GM18909 (cell line): Measurements from ENCODE around the gene TMEM82.

Experiments
- ATAC-seq: cut with Tn5 transposase; IDR thresholded peaks from one replicate; pipeline ENCODE4 v1.9.1; 2021; ENCODE audit warnings: mild to moderate bottlenecking; ENCODE audit not compliant: unreplicated experiment, poor library complexity

The TMEM82 gene

DNA sequence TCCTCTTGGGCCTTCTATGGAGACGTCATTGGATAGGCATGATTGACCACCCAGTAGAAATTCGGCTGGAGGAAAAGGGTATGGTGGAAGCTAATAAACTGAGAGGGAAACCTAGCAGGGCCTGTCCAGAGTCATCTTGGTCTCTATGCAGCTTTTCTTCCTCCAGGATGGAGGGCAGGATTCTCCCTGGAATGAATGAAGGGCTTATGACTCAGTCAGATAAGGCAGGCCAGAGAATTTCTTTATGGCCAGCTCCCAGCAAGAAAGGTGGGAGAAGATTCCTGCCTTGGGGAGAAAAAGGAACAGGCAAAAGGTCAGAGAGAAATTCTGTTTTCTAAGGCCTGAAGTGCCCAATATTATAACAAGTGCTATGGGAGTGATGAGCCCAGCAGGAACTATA lies 33.4 kb downstream of the TMEM82 start:
- ATAC-seq, result no peak

DNA sequence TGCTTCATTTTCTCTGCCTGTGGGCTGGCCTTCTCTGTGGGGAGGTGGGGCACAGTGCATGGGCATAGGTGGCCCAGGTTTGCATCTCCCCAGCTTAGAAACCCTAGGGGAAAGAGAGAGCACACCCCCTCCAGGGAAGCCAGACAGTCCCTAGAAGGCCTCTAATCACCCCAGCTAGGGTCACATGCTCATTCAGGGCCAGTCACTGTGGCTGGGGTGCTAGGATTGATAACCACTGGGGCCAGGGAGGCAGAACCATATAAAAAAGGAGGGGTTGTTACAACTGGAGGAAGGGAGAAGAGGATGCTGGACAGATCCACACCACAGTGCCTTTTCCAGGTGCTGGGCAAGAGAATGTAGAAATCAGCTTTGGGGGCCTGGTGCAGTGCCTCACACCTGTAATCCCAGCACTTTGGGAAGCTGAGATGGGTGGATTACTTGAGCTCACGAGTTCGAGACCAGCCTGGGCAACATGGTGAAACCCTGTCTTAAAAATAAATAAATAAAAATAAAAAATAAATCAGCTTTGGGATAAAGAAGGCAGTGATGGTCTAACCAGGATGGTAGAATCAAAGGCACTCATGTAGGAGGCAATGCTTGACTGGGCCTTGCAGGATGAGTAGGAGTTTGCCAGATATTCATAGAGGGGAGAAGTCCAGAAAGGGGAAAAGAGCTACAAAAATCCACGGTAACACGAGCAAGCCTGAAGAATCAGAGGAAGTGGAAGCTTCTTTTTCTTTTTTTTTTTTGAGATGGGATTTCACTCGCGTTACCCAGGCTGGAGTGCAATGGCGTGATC lies 35.8 kb downstream of the TMEM82 start:
- ATAC-seq, result no peak

DNA sequence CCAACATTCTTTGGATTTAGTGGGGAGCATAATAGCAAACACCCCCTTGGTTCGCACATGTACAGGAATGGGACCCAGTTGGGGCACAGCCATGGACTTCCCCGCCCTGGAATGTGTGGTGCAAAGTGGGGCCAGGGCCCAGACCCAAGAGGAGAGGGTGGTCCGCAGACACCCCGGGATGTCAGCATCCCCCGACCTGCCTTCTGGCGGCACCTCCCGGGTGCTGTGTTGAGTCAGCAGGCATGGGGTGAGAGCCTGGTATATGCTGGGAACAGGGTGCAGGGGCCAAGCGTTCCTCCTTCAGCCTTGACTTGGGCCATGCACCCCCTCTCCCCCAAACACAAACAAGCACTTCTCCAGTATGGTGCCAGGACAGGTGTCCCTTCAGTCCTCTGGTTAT lies 43.4 kb downstream of the TMEM82 start:
- ATAC-seq, result no peak

GRCh38 chr1:15786581-15786980 lies 44.3 kb downstream of the TMEM82 start:
- ATAC-seq, result no peak

DNA sequence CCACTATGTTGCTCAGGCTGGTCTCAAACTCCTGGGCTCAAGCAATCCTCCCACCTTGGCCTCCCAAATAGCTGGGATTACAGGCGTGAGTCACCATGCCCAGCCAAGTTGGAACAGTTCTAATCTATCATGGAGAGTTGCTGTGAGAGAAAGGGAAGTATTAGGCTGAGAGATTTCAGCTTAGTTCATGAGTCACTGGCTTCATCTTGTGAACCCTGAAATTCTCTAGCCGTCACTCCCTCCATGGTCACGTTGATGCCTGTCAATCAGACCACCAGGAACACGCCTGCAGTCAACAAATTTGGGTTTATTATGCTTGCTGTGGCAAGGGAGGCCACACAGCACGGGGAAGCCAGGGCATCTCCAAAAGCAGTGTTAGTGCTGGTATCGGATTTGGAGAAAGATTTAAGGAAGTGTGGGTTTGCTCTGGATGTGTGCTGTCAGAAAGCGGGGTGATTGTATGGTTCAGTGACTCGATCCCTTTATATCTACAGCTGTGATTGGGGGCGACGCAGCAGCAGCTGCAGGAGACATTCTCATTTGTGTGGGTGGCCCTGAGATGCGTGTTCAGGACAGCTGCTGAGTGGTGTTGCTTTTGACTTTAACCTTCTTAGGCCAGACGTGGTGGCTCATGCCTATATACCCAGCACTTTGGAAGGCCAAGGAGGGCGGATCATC lies 46.5 kb downstream of the TMEM82 start:
- ATAC-seq, result no peak

DNA sequence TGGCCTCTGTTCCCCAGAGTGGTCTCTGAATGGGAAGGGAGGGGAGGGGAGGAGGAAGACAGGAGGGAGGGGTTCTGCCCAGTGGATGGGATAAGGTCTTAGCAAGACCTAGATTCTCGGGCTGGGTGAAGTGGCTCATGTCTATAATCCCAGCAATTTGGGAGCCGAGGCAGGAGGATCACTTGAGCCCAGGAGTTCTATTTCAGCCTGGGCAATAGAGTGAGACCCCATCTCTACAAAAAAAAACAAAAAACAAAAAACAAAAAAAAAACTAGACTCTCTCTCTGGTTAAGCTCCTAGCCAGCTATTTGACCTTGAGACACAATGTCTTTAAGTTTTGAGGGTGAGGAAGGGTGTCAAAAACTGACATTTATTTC lies 53.8 kb downstream of the TMEM82 start:
- no peak for ATAC-seq
